BLaER1 treated with 17β-estradiol and CSF1 and Interleukin-3, amounts not matched to agents 10 nM and 100 nM (cell line): ENCODE data around the gene SLC16A1.
"Not testable (repeated sequence)": the region's sequence is repeated elsewhere in the genome, so short reads cannot be mapped to it uniquely, and the experiment has no call there.

Experiments
- H3K27ac ChIP-seq, 11 experiments: shearing (Covaris generic); formaldehyde crosslinking; 2 replicates each; pipeline ENCODE4 v1.8.1; 2022
- H3K27me3 ChIP-seq, 11 experiments: shearing (Covaris generic); formaldehyde crosslinking; 2 replicates each; pipeline ENCODE4 v1.8.1; 2022
- H3K36me3 ChIP-seq, 11 experiments: shearing (Covaris generic); formaldehyde crosslinking; 2 replicates each; pipeline ENCODE4 v1.8.1; 2022
- H3K4me1 ChIP-seq, 10 experiments: shearing (Covaris generic); formaldehyde crosslinking; 2 replicates each; pipeline ENCODE4 v1.8.1; 2022
- H3K4me2 ChIP-seq, 11 experiments: shearing (Covaris generic); formaldehyde crosslinking; 2 replicates each; pipeline ENCODE4 v1.8.1; 2022
- H3K4me3 ChIP-seq, 10 experiments: shearing (Covaris generic); formaldehyde crosslinking; 2 replicates each; pipeline ENCODE4 v1.8.1; 2022
- H3K9ac ChIP-seq, 11 experiments: shearing (Covaris generic); formaldehyde crosslinking; 2 replicates each; pipeline ENCODE4 v1.8.1; 2022
- H3K9me3 ChIP-seq, 11 experiments: shearing (Covaris generic); formaldehyde crosslinking; replicated peaks in 1 of 11; 2 replicates each; pipeline ENCODE4 v1.8.1; 2022
- H4K20me1 ChIP-seq, 11 experiments: shearing (Covaris generic); formaldehyde crosslinking; 2 replicates each; pipeline ENCODE4 v1.8.1; 2022
- Cebpa-rat ChIP-seq, 11 experiments: shearing (Covaris generic); IDR thresholded peaks; 2 replicates each; pipeline ENCODE4 v1.8.1; 2022

Gene SLC16A1

DNA sequence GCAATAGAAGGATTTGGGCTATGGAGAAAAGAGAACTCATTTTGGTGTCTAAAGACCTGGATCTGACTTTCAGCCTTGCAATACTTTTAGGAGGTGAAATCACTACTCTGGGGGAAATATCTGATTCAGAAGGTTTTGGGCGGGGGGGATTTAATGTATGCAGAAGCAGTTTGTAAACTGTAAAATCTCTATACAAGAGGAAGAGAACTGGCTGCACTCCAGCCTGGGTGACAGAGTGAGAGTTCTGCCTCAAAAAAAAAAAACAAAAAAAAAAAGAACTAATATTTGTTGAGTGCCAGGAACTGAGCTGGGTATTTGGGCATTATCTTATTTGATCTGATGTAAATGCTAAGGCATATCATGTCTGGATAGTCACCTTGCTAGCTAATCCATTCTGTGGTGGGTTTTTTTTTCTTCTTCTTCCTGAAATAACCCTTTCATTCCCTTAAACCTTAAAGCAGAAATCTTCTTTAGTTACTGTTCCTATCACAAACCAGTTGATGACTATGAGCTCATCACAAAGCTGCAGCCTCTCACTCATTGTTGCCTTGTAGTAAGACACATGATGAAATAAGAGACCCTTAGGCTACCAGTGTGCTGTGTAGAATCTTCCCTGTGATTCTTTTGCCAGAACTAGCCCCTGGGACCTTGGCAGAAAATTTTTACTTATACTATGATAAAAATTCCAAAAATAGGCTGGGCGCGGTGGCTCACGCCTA, 35.6 kb upstream of the SLC16A1 start:
- peaks cover 8 to 24% (median 15%) of the 10 kb centered on the region in 11 experiments; a peak in 20 of 22 replicates for H3K36me3 ChIP-seq
- H3K27me3 ChIP-seq = no peaks in the 10 kb centered on the region
- H3K9me3 ChIP-seq = no peaks in the 10 kb centered on the region
- H3K9ac ChIP-seq = no peak overlapping the region
- H3K27ac ChIP-seq = no peak overlapping the region
- no peak for TF ChIP-seq Cebpa-rat (IDR thresholded peaks at IDR 0.05)
- H3K4me3 ChIP-seq = no peak overlapping the region
- no peak overlapping the region for H3K4me2 ChIP-seq
- no peaks in the 10 kb centered on the region for H4K20me1 ChIP-seq
- H3K4me1 ChIP-seq = peaks cover 0 to 20% (median 0%) of the 10 kb centered on the region in 10 experiments; a peak in 3 of 20 replicates

DNA sequence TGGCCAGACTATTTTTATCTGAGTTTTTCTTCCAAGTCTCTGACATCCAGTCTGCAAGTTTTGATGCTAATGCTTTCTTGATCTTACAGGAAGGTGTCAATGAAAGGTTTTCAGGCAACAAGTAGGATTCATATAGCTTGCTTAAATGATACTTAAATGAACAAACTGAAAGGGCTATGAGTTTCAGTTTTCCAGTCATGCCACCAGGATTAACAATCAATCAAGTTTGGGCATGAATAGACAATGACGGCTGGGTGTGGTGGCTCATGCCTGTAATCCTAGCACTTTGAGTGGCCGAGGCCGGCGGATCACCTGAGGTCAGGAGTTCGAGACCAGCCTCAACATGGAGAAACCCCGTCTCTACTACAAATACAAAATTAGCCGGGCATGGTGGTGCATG, 34.3 kb upstream of the SLC16A1 start:
- Histone ChIP-seq H3K4me2 (no peak overlapping the region), H3K9ac (no peak overlapping the region), H3K27me3 (no peaks in the 10 kb centered on the region), H3K27ac (no peak overlapping the region), H3K9me3 (no peaks in the 10 kb centered on the region), H3K36me3 (peaks cover 0 to 24% (median 11%) of the 10 kb centered on the region in 11 experiments; a peak in 12 of 22 replicates), H3K4me1 (peaks cover 0 to 16% (median 0%) of the 10 kb centered on the region in 10 experiments; a peak in 2 of 20 replicates), H4K20me1 (no peaks in the 10 kb centered on the region), H3K4me3 (no peak overlapping the region)
- TF ChIP-seq Cebpa-rat (IDR thresholded peaks at IDR 0.05) = no peak

DNA sequence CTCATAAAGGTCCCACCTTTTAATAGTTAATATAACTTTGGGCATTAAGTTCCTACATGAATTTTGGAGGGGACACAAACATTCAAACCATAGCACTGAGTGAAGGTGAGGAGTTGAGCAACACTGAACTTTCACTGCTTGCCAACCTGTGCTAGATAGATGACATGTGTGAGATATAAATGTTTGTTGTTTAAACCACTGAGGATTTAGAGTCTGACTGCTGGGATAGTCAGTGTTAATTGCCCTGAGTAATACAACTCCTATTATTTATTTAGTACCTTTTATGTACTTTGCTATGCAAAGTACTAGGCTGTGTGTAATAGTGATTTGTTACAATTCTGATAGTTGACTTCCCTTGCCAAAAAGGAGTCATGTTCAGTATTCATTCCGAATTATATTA, 32.4 kb upstream of the SLC16A1 start:
- Histone ChIP-seq H3K4me1 (peaks cover 8 to 27% (median 11%) of the 10 kb centered on the region in 10 experiments), H3K4me3 (no peak overlapping the region), H3K4me2 (no peak overlapping the region), H3K27me3 (no peaks in the 10 kb centered on the region), H3K27ac (no peak overlapping the region), H3K9ac (no peak overlapping the region), H4K20me1 (no peaks in the 10 kb centered on the region; a peak in 1 of 22 replicates), H3K9me3 (no peaks in the 10 kb centered on the region), H3K36me3 (peaks cover 0 to 25% (median 9%) of the 10 kb centered on the region in 11 experiments; a peak in 13 of 22 replicates)
- no peak for TF ChIP-seq Cebpa-rat (IDR thresholded peaks at IDR 0.05)

DNA sequence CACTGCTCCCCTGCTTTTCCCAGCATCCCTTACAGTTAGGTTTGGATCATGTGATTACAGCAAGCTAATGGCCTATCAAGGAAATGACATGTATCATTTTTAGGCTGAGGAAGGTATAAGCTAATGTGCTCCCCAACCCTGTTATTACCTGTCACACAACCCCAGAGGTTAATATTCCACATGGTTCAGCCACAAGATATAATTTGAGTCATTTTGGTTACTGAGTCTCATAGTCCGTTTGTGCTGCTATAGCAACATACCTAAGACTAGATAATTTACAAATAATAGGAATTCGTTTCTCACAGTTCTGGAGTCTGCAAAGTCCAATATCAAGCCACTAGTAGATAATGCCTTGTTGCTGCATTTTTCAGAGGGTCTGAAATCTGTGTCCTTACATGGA, 29.1 kb upstream of the SLC16A1 start:
- Histone ChIP-seq H4K20me1 (no peaks in the 10 kb centered on the region; a peak in 1 of 22 replicates), H3K27me3 (no peaks in the 10 kb centered on the region), H3K9me3 (no peaks in the 10 kb centered on the region), H3K27ac (no peak overlapping the region), H3K36me3 (peaks cover 0 to 25% (median 9%) of the 10 kb centered on the region in 11 experiments; a peak in 13 of 22 replicates), H3K4me1 (peaks cover 19 to 50% (median 36%) of the 10 kb centered on the region in 10 experiments), H3K9ac (no peak overlapping the region), H3K4me3 (no peak overlapping the region), H3K4me2 (no peak overlapping the region)
- TF ChIP-seq Cebpa-rat (IDR thresholded peaks at IDR 0.05) = no peak

DNA sequence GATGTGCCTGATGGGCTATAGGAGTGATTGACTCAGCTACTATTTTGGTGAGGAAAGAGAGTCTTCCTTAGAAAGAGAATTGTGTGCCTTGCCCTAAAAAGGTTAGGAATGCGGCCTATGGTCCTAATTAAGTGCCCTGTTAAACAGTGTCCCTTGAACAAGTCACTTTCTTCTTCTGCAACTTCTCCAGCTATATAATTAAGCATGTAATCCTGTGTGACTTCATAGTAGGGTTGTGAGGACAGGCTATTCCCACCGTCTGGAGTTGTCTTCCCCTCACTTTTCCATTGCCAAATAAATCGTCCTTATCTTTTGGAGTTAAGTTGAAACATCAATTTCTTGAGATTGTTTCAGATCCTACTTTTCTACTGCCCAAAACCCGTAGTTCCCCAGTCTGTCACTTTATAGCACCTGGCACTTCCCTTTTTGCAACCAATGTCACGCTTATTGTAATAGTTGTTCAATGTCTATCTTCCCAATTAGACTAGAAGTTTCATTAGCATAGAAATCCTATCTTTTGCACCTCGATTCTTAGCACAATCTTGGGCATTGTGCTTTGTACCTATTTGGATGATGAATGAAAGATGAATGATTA, 27.6 kb upstream of the SLC16A1 start:
- peaks cover 0 to 25% (median 11%) of the 10 kb centered on the region in 11 experiments; a peak in 13 of 22 replicates for H3K36me3 ChIP-seq
- H4K20me1 ChIP-seq = no peaks in the 10 kb centered on the region; a peak in 1 of 22 replicates
- H3K4me2 ChIP-seq = peak overlapping the region; percentile 73 to 92 (median 79)
- peak overlapping the region in 9 of 11 experiments; percentile 13 to 52 (median 41); a peak in 11 of 22 replicates for H3K9ac ChIP-seq
- H3K27ac ChIP-seq = peak overlapping the region; percentile 29 to 78 (median 59); a peak in 17 of 22 replicates
- no peak for TF ChIP-seq Cebpa-rat (IDR thresholded peaks at IDR 0.05)
- H3K9me3 ChIP-seq = no peaks in the 10 kb centered on the region
- peaks cover 24 to 58% (median 42%) of the 10 kb centered on the region in 10 experiments for H3K4me1 ChIP-seq
- H3K4me3 ChIP-seq = peak overlapping the region in 1 of 10 experiments; percentile 8; a peak in 1 of 20 replicates
- no peaks in the 10 kb centered on the region for H3K27me3 ChIP-seq

DNA sequence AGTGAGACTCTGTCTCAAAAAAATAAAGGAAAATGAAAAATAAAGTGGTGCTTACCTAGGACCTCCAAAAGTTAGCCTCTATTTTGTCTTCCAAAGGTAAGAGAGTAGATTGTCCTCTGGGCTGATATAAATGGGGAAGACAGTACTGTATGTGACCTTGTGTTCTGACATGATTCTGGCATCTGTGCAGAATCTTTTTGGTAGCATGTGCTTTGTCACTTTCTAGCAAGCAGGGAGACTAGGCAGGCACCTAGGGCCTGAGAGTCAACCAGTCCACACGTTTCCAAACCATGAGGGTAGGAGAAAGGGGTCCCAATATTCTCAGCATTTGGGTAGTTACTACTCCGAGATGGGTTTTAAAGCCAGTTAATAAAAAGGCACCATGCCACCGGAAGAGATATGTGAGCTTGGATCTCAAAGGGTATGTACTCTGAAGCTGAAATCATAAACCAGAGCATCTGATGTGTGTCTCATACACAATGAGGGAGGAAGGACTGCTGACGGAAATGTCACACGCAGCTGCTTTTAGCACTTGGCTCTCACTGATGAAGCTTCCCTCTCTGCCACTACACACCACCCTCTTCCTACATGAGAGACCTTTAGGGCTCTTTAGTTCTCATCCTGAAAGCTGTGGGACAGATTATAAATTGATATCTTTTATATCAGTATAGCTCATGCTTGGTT, 27.0 kb upstream of the SLC16A1 start:
- H3K27ac ChIP-seq = peak overlapping the region; percentile 29 to 78 (median 59); a peak in 21 of 22 replicates
- no peaks in the 10 kb centered on the region for H3K27me3 ChIP-seq
- TF ChIP-seq Cebpa-rat (IDR thresholded peaks at IDR 0.05) = no peak
- peaks cover 30 to 65% (median 46%) of the 10 kb centered on the region in 10 experiments for H3K4me1 ChIP-seq
- peak overlapping the region; percentile 73 to 92 (median 79) for H3K4me2 ChIP-seq
- H3K36me3 ChIP-seq = peaks cover 0 to 25% (median 11%) of the 10 kb centered on the region in 11 experiments; a peak in 13 of 22 replicates
- peak overlapping the region in 9 of 11 experiments; percentile 13 to 52 (median 41); a peak in 14 of 22 replicates for H3K9ac ChIP-seq
- no peaks in the 10 kb centered on the region for H3K9me3 ChIP-seq
- H4K20me1 ChIP-seq = no peaks in the 10 kb centered on the region; a peak in 1 of 22 replicates
- peak overlapping the region in 1 of 10 experiments; percentile 8; a peak in 1 of 20 replicates for H3K4me3 ChIP-seq

DNA sequence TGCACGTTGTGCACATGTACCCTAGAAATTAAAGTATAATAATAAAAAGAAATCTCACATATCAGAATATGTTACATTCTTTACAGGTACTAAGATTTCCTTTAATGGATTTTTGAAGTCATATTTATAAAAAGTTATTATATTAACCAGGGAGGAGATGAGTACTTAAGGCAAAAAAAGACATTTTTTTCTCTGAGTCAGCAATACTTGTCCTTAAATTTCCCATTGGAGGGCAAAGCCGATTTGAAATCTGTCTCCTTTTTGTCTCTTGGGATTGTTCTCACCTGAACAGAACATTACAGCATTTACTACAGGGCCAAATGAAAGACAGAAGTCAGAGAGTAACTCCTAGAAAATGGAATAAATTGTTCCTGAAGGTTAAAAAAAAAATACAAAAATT, 26.3 kb upstream of the SLC16A1 start:
- Histone ChIP-seq H3K27me3 (no peaks in the 10 kb centered on the region), H3K4me2 (peak overlapping the region; percentile 73 to 92 (median 79); a peak in 21 of 22 replicates), H3K27ac (peak overlapping the region in 10 of 11 experiments; percentile 29 to 78 (median 60); a peak in 15 of 22 replicates), H3K4me1 (peaks cover 31 to 69% (median 48%) of the 10 kb centered on the region in 10 experiments), H3K9me3 (no peaks in the 10 kb centered on the region), H3K4me3 (no peak overlapping the region), H3K9ac (peak overlapping the region in 7 of 11 experiments; percentile 29 to 61 (median 41); a peak in 4 of 22 replicates), H3K36me3 (peaks cover 0 to 27% (median 13%) of the 10 kb centered on the region in 11 experiments; a peak in 14 of 22 replicates), H4K20me1 (no peaks in the 10 kb centered on the region; a peak in 1 of 22 replicates)
- no peak for TF ChIP-seq Cebpa-rat (IDR thresholded peaks at IDR 0.05)

DNA sequence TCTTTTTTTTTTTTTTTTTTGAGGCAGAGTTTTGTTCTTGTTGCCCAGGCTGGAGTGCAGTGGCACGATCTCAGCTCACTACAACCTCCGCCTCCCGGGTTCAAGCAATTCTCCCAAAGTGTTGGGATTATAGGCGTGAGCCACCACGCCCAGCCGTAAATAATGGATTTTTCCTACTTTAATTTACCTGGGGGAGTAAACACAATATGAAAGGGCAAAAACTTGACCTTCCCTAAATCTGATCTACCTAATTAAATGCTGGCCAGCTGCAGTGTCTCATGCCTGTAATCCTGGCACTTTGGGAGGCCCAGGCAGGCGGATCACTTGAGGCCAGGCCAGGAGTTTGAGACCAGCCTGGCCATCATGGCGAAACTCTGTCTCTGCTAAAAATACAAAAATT, 25.8 kb upstream of the SLC16A1 start:
- Histone ChIP-seq H3K9ac (peak overlapping the region in 6 of 11 experiments; percentile 16 to 61 (median 47); a peak in 6 of 22 replicates), H3K27ac (peak overlapping the region in 6 of 11 experiments; percentile 46 to 78 (median 68); a peak in 12 of 22 replicates), H3K4me1 (peaks cover 31 to 69% (median 48%) of the 10 kb centered on the region in 10 experiments), H3K36me3 (peaks cover 0 to 32% (median 18%) of the 10 kb centered on the region in 11 experiments; a peak in 15 of 22 replicates), H3K4me2 (peak overlapping the region in 6 of 11 experiments; percentile 23 to 92 (median 82); a peak in 12 of 22 replicates)
- not testable (repeated sequence) for H3K4me3 ChIP-seq, H4K20me1 ChIP-seq, H3K27me3 ChIP-seq, H3K9me3 ChIP-seq
